LHCN-M2 (cell line): Measurements from ENCODE around the gene IL32. TPM values are rescaled to one million over a fixed set of nuclear protein-coding genes. Genes with fewer than 3 reads are reported as not detected.

ENCODE experiments used
- DNase-seq: peaks from one replicate; pipeline ENCODE4 v3.0.0-alpha.2; 2012; ENCODE audit warnings: low read depth
- polyA plus RNA-seq: library from polyadenylated mRNA; unstranded; fragments of >200 nt; gene quantifications from one replicate; pipeline ENCODE4 v1.2.1, GENCODE V29; 2012; ENCODE audit warnings: missing spikeins
- total RNA-seq: library from RNA; depleted of rRNA; stranded (reverse); fragments of >200 nt; gene quantifications from 2 replicates; pipeline ENCODE4 v1.2.3, GENCODE V29; 2014; rRNA removed

Gene IL32
- 9.6 and 12.3 TPM in 2 replicates for total RNA-seq
- 156 TPM for polyA plus RNA-seq

- DNase-seq: peak; percentile 67
Measured at GRCh38 chr16:3065069-3065741, at the start of gene IL32. IL32 (plus strand) TSS chr16:3065640; CDS start chr16:3065812, 172 bp downstream.

GRCh38 chr16:3015865-3016521 lies 49.4 kb upstream of the IL32 start:
- no peak for DNase-seq

GRCh38 chr16:3017344-3017743 lies 48.1 kb upstream of the IL32 start:
- no peak for DNase-seq

- no peak for DNase-seq
Measured at GRCh38 chr16:3017794-3018506, 47.5 kb upstream of the IL32 start, which contains the start of gene CLDN6. CLDN6 (minus strand) TSS chr16:3018183; CDS start chr16:3016021, 2,162 bp downstream.

GRCh38 chr16:3019594-3020246 lies 45.7 kb upstream of the IL32 start:
- no peak for DNase-seq

- peak; percentile 74 for DNase-seq
Measured at GRCh38 chr16:3020247-3020603, 45.2 kb upstream of the IL32 start, which contains the start of gene TNFRSF12A. TNFRSF12A (plus strand) TSS chr16:3020368; CDS start chr16:3020398, 30 bp downstream.

GRCh38 chr16:3020604-3021448 lies 44.6 kb upstream of the IL32 start:
- peak; percentile 93 for DNase-seq

- DNase-seq: peak; percentile 97
Measured at GRCh38 chr16:3021449-3022207, 43.8 kb upstream of the IL32 start.

- peak; percentile 96 for DNase-seq
Measured at GRCh38 chr16:3022208-3022683, 43.2 kb upstream of the IL32 start.

GRCh38 chr16:3022684-3023414 lies 42.6 kb upstream of the IL32 start:
- DNase-seq: peak; percentile 85

- peak; percentile 88 for DNase-seq
Measured at GRCh38 chr16:3023415-3023668, 42.1 kb upstream of the IL32 start.

GRCh38 chr16:3023669-3024478 lies 41.6 kb upstream of the IL32 start, which contains the start of the genes HCFC1R1 and THOC6:
HCFC1R1 (minus strand) TSS chr16:3023942; CDS start chr16:3023941, 1 bp downstream.
THOC6 (plus strand) TSS chr16:3024035; CDS start chr16:3024327, 292 bp downstream.
- DNase-seq: peak; percentile 98

- no peak for DNase-seq
Measured at GRCh38 chr16:3025032-3026002, 40.1 kb upstream of the IL32 start.

GRCh38 chr16:3026003-3026378 lies 39.4 kb upstream of the IL32 start:
- no peak for DNase-seq

- no peak for DNase-seq
Measured at GRCh38 chr16:3026609-3027488, 38.6 kb upstream of the IL32 start.

- peak; percentile 18 for DNase-seq
Measured at GRCh38 chr16:3027489-3027795, 38.0 kb upstream of the IL32 start.
